K562 (cell line): Measurements from ENCODE around the gene SNX25. TPM values are rescaled to one million over a fixed set of nuclear protein-coding genes. Genes with fewer than 3 reads are reported as not detected.

Source experiments
- ATAC-seq: fragments of 200-7000 bp; cut with Tn5 transposase; 3 replicates; pipeline ENCODE4 v1.9.1; 2020; ENCODE audit warnings: moderate library complexity
- BruUV-seq: library from RNA; stranded (reverse); fragments of 400-500 nt; replicated peaks from 2 replicates; lab custom pipeline; 2021; lab: Mats Ljungman, UMichigan
- CTCF ChIA-PET: fragments of 300-600 bp; formaldehyde crosslinking; extraction: SDS; loops from one replicate; lab custom pipeline; 2021; ENCODE audit warnings: low intra/inter-chr PET ratio; lab: Yijun Ruan, JAX
- POLR2A ChIA-PET: fragments of 300-600, 350-650 bp; sonication (Branson Sonifier 250); formaldehyde crosslinking; extraction: SDS; loops from one replicate; lab custom pipeline; 2021; ENCODE audit warnings: antibody characterized with exemption, inconsistent platforms; lab: Yijun Ruan, JAX
- DNase-seq, 4 experiments: peaks; one replicate each; pipeline versions ENCODE4 v3.0.0 to v3.0.0-alpha.2; 2011 to 2018; ENCODE audit warnings: low spot score in 3 of 4, mixed read lengths in 3 of 4; ENCODE audit errors: extremely low read depth in 1 of 4
- FAIRE-seq: peaks from 2 replicates; lab custom pipeline; 2011; peaks lifted over from hg19 to GRCh38; lab: Jason Lieb, UNC
- H2AFZ ChIP-seq: 2 replicates; pipeline ENCODE4 v1.6.0; 2011; ENCODE audit warnings: low read depth, low read length, control low read depth, inconsistent platforms
- H3K27ac ChIP-seq: fragments of 200-600 bp; 3 replicates; pipeline ENCODE4 v1.8.0; 2011; ENCODE audit warnings: low read depth, mild to moderate bottlenecking, control low read depth, inconsistent platforms, low read length, moderate library complexity, mixed read lengths; ENCODE audit errors: extremely low read depth
- H3K27me3 ChIP-seq, 2 experiments: fragments of 300-600 bp in 1 of 2; 2 replicates in 1 of 2; 3 replicates in 1 of 2; pipeline versions ENCODE4 v1.6.0 to v1.8.0; 2011; ENCODE audit warnings: inconsistent platforms in 2 of 2, low read length in 2 of 2, mild to moderate bottlenecking in 1 of 2, mixed read lengths in 1 of 2, moderate library complexity in 1 of 2; ENCODE audit not compliant: control insufficient read depth in 2 of 2, insufficient read depth in 2 of 2
- H3K36me3 ChIP-seq: fragments of 300-600 bp; 3 replicates; pipeline ENCODE4 v1.8.0; 2011; ENCODE audit warnings: mild to moderate bottlenecking, low read length, inconsistent platforms; ENCODE audit not compliant: control insufficient read depth, insufficient read depth
- H3K4me1 ChIP-seq, 2 experiments: fragments of 200-600 bp in 1 of 2; replicated peaks in 1 of 2; 2 replicates in 1 of 2; 3 replicates in 1 of 2; pipeline versions ENCODE4 v1.5.1 to v1.8.0; 2011; ENCODE audit warnings: inconsistent platforms in 2 of 2, low read length in 2 of 2, mild to moderate bottlenecking in 1 of 2, mixed read lengths in 1 of 2, moderate library complexity in 1 of 2; ENCODE audit not compliant: control insufficient read depth in 2 of 2, insufficient read depth in 2 of 2
- H3K4me2 ChIP-seq: 2 replicates; pipeline ENCODE4 v1.6.1; 2011; ENCODE audit warnings: low read length, control low read depth, inconsistent platforms, mixed read lengths; ENCODE audit not compliant: insufficient read depth
- H3K4me3 ChIP-seq: fragments of 200-600 bp; sonication (generic), shearing (Covaris generic); 2 replicates; pipeline ENCODE4 v1.5.1; 2016; ENCODE audit warnings: control low read depth, inconsistent platforms
- H3K79me2 ChIP-seq: fragments of 200-600 bp; 3 replicates; pipeline ENCODE4 v1.8.0; 2011; ENCODE audit warnings: low read length, inconsistent platforms; ENCODE audit not compliant: control insufficient read depth, insufficient read depth
- H3K9ac ChIP-seq, 2 experiments: 2 replicates each; pipeline versions ENCODE4 v1.6.0 to v1.6.1; 2011; ENCODE audit warnings: low read depth in 2 of 2, low read length in 2 of 2, control low read depth in 1 of 2, inconsistent platforms in 1 of 2, mild to moderate bottlenecking in 1 of 2, mixed read lengths in 1 of 2; ENCODE audit not compliant: insufficient read depth in 1 of 2
- H3K9me1 ChIP-seq: one replicate; pipeline ENCODE4 v1.6.0; 2011; ENCODE audit warnings: inconsistent platforms, mild to moderate bottlenecking, low read length, moderate library complexity; ENCODE audit not compliant: control insufficient read depth, insufficient read depth
- H3K9me3 ChIP-seq: replicated peaks from 2 replicates; pipeline ENCODE4 v1.5.1; 2011; ENCODE audit warnings: low read depth, low read length, inconsistent platforms; ENCODE audit not compliant: control insufficient read depth, insufficient read depth
- H4K20me1 ChIP-seq: replicated peaks from 2 replicates; pipeline ENCODE4 v1.6.1; 2011; ENCODE audit warnings: low read length, inconsistent platforms, mixed read lengths; ENCODE audit not compliant: control insufficient read depth, insufficient read depth
- ARHGAP35 ChIP-seq: fragments of 450-650 bp; IDR thresholded peaks from 2 replicates; pipeline ENCODE4 v1.6.1; 2018; ENCODE audit not compliant: partially characterized antibody
- CREB5 ChIP-seq: fragments of 250-450 bp; sonication (Bioruptor Pico); IDR thresholded peaks from 2 replicates; pipeline ENCODE4 v1.5.0; 2020; ENCODE audit warnings: mild to moderate bottlenecking
- EGR1 ChIP-seq: fragments of 450-650 bp; conservative IDR thresholded peaks from 2 replicates; pipeline ENCODE4 v1.6.1; 2017; ENCODE audit warnings: mild to moderate bottlenecking
- ELF2 ChIP-seq: fragments of 250-450 bp; sonication (Bioruptor Pico); IDR thresholded peaks from 2 replicates; pipeline ENCODE4 v1.5.0; 2021; ENCODE audit warnings: mild to moderate bottlenecking
- GTF2A2 ChIP-seq: IDR thresholded peaks from 2 replicates; pipeline ENCODE4 v1.6.1; 2016; ENCODE audit warnings: mild to moderate bottlenecking, missing genetic modification characterization, missing compliant biosample characterization
- HSF4 ChIP-seq: fragments of 250-450 bp; sonication (Bioruptor Pico); IDR thresholded peaks from 2 replicates; pipeline ENCODE4 v2.1.2; 2022; ENCODE audit warnings: mild to moderate bottlenecking, moderate library complexity, borderline replicate concordance
- LEF1 ChIP-seq: fragments of 450-650 bp; IDR thresholded peaks from 2 replicates; pipeline ENCODE4 v1.6.1; 2016; ENCODE audit warnings: mild to moderate bottlenecking
- MITF ChIP-seq: IDR thresholded peaks from 2 replicates; pipeline ENCODE4 v1.6.1; 2014; ENCODE audit warnings: antibody characterized with exemption
- POLR2G ChIP-seq: fragments of 200-400 bp; formaldehyde crosslinking; IDR thresholded peaks from 2 replicates; pipeline ENCODE4 v1.6.1; 2017; ENCODE audit warnings: low read depth, mild to moderate bottlenecking, antibody characterized with exemption, low read length, moderate library complexity
- RBFOX2 ChIP-seq: fragments of 200-400 bp; formaldehyde crosslinking; IDR thresholded peaks from 2 replicates; pipeline ENCODE4 v1.6.1; 2017; ENCODE audit warnings: low read depth, mild to moderate bottlenecking, low read length, moderate library complexity
- TCFL5 ChIP-seq: fragments of 250-450 bp; sonication (Bioruptor Pico); conservative IDR thresholded peaks from 2 replicates; pipeline ENCODE4 v1.6.1; 2021; ENCODE audit warnings: mild to moderate bottlenecking, moderate library complexity, matching md5 sums
- ZBTB26 ChIP-seq: fragments of 450-650 bp; formaldehyde crosslinking; IDR thresholded peaks from 2 replicates; pipeline ENCODE4 v1.4.0; 2022; ENCODE audit warnings: missing genetic modification characterization
- ZNF197 ChIP-seq: fragments of 200-800 bp; sonication (Bioruptor generic); IDR thresholded peaks from 2 replicates; pipeline ENCODE4 v1.6.1; 2016; ENCODE audit warnings: low read depth, missing genetic modification characterization, missing compliant biosample characterization
- ZNF766 ChIP-seq: fragments of 200-800 bp; sonication (Bioruptor generic); conservative IDR thresholded peaks from 2 replicates; pipeline ENCODE4 v1.6.1; 2016; ENCODE audit warnings: missing genetic modification characterization, missing compliant biosample characterization
- WGBS: fragments of 100-300 bp; shearing (Covaris generic); methylation state at CpG from one replicate; pipeline ENCODE4 v1.1.6; 2016; ENCODE audit warnings: low coverage, mixed read lengths; ENCODE audit not compliant: insufficient coverage; ENCODE audit errors: missing lambda C conversion rate; 5-methylcytosine and 5-hydroxymethylcytosine counted together
- in situ Hi-C: fragments of 300-500 bp; cut with MboI; formaldehyde crosslinking; loops from 4 replicates; pipeline ENCODE4 v1.15.0; 2018; ENCODE audit warnings: inconsistent platforms, mixed read lengths
- intact Hi-C: fragments of 100-400 bp; cut with micrococcal nuclease; formaldehyde crosslinking; loops from 2 replicates; pipeline ENCODE4 v1.14.2; 2022
- polyA plus RNA-seq, 8 experiments: library from polyadenylated mRNA; depleted of rRNA in 4 of 8; stranded (reverse) in 5 of 8; unstranded in 3 of 8; fragments of >200 nt; fragmentation: Nextera tagmentation in 2 of 8; fragmentation: Illumina TruSeq in 1 of 8; extraction: Ambion mirVana in 2 of 8; extraction: Trizol in 1 of 8; gene quantifications; 2 replicates each; pipeline versions ENCODE4 v1.2.1 to v1.2.3, GENCODE V29; 2011 to 2014; ENCODE audit warnings: inconsistent platforms in 1 of 8, missing spikeins in 1 of 8
- total RNA-seq, 7 experiments: library from RNA; depleted of rRNA in 6 of 7; stranded (reverse); fragments of >200 nt in 6 of 7; fragmentation: Illumina TruSeq in 2 of 7; extraction: Trizol in 2 of 7; gene quantifications; 2 replicates each; pipeline versions ENCODE4 v1.2.1 to v1.2.3, GENCODE V29; 2011 to 2021; ENCODE audit warnings: low replicate concordance in 1 of 7

The SNX25 gene
- total and polyA plus RNA-seq, 9 of the 15 experiments (the other 6 are each of a cell fraction or from before 2014, with no cell fraction given), result 2.5 to 23.4 (median 13.3) TPM

- no peak overlapping the region for H3K9ac ChIP-seq
- H3K9me3 ChIP-seq, result peaks cover 11% of the 10 kb centered on the region
- H3K4me3 ChIP-seq, result no peak overlapping the region
- POLR2A ChIA-PET, result interaction anchor here (0.9 kb wide), 1 partner anchor 190 kb away, joined by 3 read pairs; no protein-coding TSS in a partner anchor
- peaks cover 0 to 3% of the 10 kb centered on the region in 2 experiments; a peak in 2 of 5 replicates for H3K4me1 ChIP-seq
- no peak for FAIRE-seq
- H3K4me2 ChIP-seq, result no peak overlapping the region
- DNase-seq, result no peak
- H2AFZ ChIP-seq, result no peak overlapping the region
- intact Hi-C loops (no loop called here), in situ Hi-C loops (no loop called here)
- H3K27me3 ChIP-seq, result no peaks in the 10 kb centered on the region
- H3K79me2 ChIP-seq, result no peaks in the 10 kb centered on the region
- peaks cover 16% of the 10 kb centered on the region; the same call in 2 of the 3 replicates for H3K36me3 ChIP-seq
- 92% methylated on average over 1 of the region's 1 CpG for WGBS
- BruUV-seq, result no TSS peak
- no peak for ATAC-seq
- no peaks in the 10 kb centered on the region for H3K9me1 ChIP-seq
- no peak for TF ChIP-seq ELF2
- TF ChIP-seq TCFL5 (CRISPR knock-in tag), result no peak
- TF ChIP-seq HSF4 (CRISPR knock-in tag), result no peak
- TF ChIP-seq EGR1, result no peak
- TF ChIP-seq ZBTB26 (CRISPR knock-in tag), result no peak
- no peak for TF ChIP-seq ZNF766 (CRISPR knock-in tag)
- no peak for TF ChIP-seq CREB5 (CRISPR knock-in tag)
- no peak for TF ChIP-seq ZNF197 (CRISPR knock-in tag)
- no peak for TF ChIP-seq GTF2A2 (tag)
- no peak for TF ChIP-seq POLR2G
- no peak for TF ChIP-seq LEF1
- TF ChIP-seq MITF, result no peak
- TF ChIP-seq ARHGAP35, result no peak
- no peak for TF ChIP-seq RBFOX2
- CTCF ChIA-PET, result interaction anchor here (0.7 kb wide), 1 partner anchor 83 kb away, joined by 3 read pairs; no protein-coding TSS in a partner anchor
- no peak overlapping the region for H3K27ac ChIP-seq
- H4K20me1 ChIP-seq, result no peaks in the 10 kb centered on the region
Observed at GRCh38 chr4:185323606-185324005, 114.2 kb downstream of the SNX25 start.
